Epithelial cell of esophagus (primary cell): ENCODE measurements around the gene MICALL2.
A peak's percentile ranks its signal among the peaks of the same experiment; 100 is the strongest.

Experiments
- DNase-seq: peaks from one replicate; pipeline ENCODE4 v3.0.0; 2010; ENCODE audit warnings: low read depth
- H3K4me3 ChIP-seq: 2 replicates; pipeline ENCODE4 v1.5.1; 2011; ENCODE audit warnings: mild to moderate bottlenecking, low read length, control low read depth
- TF ChIP-seq, protein P1 (sequence below): IDR thresholded peaks from 2 replicates; pipeline ENCODE4 v1.5.1; 2011; ENCODE audit warnings: low read depth, mild to moderate bottlenecking, low read length, control low read depth, inconsistent platforms; ENCODE audit not compliant: insufficient read depth; ENCODE audit errors: missing control alignments

MICALL2 gene

DNA sequence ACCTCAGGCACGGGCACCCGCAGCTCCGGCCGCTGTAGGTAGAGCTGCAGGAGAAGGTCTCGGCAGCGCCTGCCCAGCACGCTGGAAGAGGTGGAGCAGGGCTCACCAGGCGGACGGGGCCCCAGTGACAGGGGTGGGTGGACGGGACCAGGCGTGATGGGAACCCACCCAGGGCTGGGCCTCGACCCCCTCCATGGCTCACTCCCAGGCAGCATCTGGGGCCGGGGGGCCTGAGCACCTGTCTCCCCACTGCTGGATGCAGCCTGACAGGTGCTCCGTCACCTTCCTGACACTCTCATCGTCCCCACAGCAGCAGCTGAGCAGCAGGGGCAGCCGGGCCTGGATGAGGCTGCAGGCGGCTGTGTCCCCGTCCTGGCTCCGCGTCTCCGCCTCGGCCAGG lies 16.7 kb upstream of the MICALL2 start:
- no peak for DNase-seq
- no peak overlapping the region for H3K4me3 ChIP-seq
- TF ChIP-seq, protein P1, sequence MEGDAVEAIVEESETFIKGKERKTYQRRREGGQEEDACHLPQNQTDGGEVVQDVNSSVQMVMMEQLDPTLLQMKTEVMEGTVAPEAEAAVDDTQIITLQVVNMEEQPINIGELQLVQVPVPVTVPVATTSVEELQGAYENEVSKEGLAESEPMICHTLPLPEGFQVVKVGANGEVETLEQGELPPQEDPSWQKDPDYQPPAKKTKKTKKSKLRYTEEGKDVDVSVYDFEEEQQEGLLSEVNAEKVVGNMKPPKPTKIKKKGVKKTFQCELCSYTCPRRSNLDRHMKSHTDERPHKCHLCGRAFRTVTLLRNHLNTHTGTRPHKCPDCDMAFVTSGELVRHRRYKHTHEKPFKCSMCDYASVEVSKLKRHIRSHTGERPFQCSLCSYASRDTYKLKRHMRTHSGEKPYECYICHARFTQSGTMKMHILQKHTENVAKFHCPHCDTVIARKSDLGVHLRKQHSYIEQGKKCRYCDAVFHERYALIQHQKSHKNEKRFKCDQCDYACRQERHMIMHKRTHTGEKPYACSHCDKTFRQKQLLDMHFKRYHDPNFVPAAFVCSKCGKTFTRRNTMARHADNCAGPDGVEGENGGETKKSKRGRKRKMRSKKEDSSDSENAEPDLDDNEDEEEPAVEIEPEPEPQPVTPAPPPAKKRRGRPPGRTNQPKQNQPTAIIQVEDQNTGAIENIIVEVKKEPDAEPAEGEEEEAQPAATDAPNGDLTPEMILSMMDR = no peak

DNA sequence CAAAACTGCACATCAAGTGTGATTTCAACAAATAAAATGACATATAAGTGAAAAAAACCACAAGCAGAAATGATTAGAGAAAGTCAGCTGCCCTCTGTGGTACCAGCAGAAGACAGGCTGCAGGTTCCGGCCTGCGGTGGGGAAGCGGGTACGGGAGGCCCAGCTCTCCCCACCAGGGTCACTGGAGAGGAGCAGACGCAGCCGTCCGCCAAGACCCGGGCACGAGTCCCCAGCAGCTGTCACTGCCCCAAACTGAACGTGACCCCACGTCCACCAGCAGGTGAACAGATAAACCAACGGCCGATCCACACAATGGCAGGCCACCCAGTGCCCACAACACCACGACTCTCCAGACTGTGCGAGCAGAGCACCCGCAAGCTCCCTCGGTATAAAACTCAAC lies 16.1 kb upstream of the MICALL2 start:
- TF ChIP-seq, protein P1 = no peak
- no peak for DNase-seq
- H3K4me3 ChIP-seq = no peak overlapping the region

DNA sequence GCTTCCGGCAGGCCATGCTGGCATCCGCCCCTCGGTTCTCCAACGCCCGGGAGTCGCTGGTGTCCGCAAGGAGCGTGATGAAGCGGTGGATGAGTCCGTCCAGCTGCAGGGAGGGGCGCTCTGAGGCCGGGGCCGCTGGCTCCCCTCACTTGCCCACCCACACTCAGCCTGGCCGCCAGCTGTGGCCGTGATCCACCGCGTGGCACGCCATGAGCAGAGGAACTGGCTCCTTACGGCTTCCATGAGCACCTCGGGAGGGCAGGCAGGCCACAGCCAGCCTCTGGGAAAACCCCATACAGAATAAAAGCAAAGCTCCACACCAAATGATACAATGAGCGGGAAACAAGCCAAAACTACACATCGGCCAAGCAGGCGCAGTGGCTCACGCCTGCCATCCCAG lies 15.5 kb upstream of the MICALL2 start:
- DNase-seq = peak; percentile 60
- TF ChIP-seq, protein P1 = no peak
- H3K4me3 ChIP-seq = no peak overlapping the region

DNA sequence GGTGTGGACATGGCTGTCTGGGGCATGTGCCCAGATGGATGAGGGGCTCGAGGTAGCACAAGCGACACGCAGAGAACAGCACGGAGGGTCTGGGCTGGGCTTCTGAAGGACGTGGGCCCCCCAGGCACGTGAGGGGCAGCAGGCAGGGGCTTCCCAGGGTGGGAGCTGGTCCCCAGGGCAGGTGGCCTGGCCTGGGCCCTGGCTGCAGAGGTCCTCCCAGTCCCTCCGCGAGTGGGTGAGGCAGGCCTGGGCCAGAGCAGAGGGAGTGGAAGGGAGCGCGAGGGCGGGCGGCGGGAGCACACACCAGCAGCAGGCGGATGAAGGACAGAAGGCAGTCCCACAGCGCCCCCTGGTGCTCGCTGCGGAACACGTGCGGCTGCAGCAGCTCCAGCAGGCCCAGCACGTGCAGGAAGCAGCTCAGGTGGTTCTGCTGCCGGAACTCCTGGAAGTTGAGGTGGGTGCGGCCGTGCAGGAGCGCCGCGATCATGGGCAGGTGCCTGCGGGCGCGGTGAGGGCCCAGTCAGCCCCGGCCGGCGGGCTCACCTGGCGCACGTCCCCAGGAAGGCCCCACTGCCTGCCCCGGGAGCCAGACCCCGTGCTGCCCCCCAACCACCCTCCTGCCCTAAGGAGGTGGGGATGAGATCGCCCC lies 14.7 kb upstream of the MICALL2 start:
- no peak overlapping the region for H3K4me3 ChIP-seq
- peak; percentile 93 for DNase-seq
- TF ChIP-seq, protein P1 = peak; percentile 79

DNA sequence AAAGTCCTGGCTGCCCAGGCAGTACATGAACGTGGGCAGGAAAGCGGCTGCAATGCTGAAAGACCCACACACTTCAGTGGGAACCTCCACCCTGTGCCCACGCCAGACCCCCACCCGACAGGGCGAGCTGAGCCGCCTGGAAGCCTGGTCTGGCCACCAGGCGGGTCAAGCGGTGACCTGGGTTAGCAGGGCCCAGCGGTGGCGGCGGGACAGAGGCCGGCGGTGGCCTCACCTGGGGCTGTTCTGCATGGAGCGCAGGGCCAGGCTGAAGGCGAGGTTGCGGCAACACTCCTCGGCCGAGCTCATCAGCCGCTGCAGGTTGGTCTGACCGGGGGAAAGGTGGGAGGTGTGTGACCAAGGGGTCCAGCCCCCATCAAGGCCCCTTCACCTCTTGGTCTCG lies 11.6 kb upstream of the MICALL2 start:
- TF ChIP-seq, protein P1 = no peak
- no peak for DNase-seq
- H3K4me3 ChIP-seq = no peak overlapping the region

DNA sequence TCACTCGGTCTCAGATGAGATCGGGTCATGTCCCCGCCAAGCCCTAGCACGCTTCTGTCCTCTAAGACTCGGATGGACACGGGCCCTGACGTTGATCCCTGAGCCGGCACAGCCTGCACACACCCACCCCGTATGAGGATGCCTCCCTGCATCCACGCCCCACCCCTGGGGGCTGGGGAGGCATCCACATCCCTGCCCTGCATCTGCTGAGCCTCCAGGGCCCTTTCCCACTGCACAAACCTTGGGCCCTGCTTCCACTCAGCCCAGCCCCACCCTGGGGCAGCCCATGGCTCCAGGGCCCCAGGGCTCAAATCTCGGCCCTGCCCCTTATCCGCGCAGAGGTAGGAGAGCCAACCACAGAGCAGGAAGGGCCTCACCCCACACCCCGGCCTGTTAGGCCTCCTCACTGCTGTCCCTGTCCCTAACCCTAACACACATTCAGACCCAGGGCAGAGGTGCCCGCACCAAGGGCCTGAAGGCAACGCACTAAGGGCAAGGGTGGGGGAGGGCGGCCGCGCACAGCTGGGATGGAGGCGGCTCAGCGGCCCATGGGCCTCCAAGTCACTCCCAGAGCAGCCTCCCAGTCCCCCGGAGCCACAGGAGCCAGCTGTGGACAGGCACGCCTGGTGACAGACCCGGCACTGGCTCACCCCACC lies 9.5 kb upstream of the MICALL2 start:
- TF ChIP-seq, protein P1 = no peak
- H3K4me3 ChIP-seq = no peak overlapping the region
- no peak for DNase-seq

DNA sequence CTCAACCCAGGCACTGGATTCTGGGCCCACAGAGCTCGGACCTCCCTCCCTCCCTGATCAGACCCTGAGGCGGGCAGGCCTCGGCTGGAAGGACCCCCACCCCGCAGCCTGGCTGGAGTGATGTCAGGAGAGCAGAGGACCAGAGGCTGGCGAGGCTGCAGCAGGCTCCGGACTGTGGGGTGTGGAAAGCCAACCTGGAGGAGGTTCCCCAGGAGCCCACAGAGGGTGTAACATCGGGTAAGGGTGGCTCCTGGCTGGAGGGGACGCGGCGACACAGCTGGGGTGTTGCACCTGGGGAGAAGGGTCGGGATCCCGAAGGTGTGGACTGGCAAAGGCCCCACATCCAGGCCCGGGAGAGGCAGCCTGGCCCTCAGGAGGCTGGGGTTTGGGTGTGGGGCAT lies 8.9 kb upstream of the MICALL2 start:
- no peak for DNase-seq
- TF ChIP-seq, protein P1 = no peak
- no peak overlapping the region for H3K4me3 ChIP-seq
